Measurements from ENCODE around the gene KRTAP2-4.
"Not testable (repeated sequence)": the region's sequence is repeated elsewhere in the genome, so short reads cannot be mapped to it uniquely, and the experiment has no call there.

Gene KRTAP2-4

GRCh38 chr17:41071606-41072360 lies 6.1 kb upstream of the KRTAP2-4 start:
- DNase-seq = no peak

GRCh38 chr17:41069031-41069430 lies 3.4 kb upstream of the KRTAP2-4 start:
- DNase-seq = no peak

- no peak for DNase-seq
These were observed 1.6 kb upstream of the KRTAP2-4 start for GRCh38 chr17:41067281-41067680.

- not testable (repeated sequence) for DNase-seq
These were observed 526 bp downstream of the KRTAP2-4 start for GRCh38 chr17:41065016-41065689.

GRCh38 chr17:41064301-41064700 lies 1.4 kb downstream of the KRTAP2-4 start:
- DNase-seq = no peak

GRCh38 chr17:41063449-41063848 lies 2.2 kb downstream of the KRTAP2-4 start:
- no peak for DNase-seq

GRCh38 chr17:41061964-41062363 lies 3.7 kb downstream of the KRTAP2-4 start:
- DNase-seq = no peak

GRCh38 chr17:41060052-41060604 lies 5.6 kb downstream of the KRTAP2-4 start, which contains the start of gene KRTAP2-3:
TSS of gene KRTAP2-3 (minus strand) at chr17:41060114. CDS start at chr17:41060050, 64 bp downstream.
- no peak for DNase-seq

GRCh38 chr17:41059276-41060051 lies 6.2 kb downstream of the KRTAP2-4 start:
- not testable (repeated sequence) for DNase-seq

- no peak for DNase-seq
These were observed 6.9 kb downstream of the KRTAP2-4 start for GRCh38 chr17:41058741-41059140.

- DNase-seq = no peak
These were observed 8.1 kb downstream of the KRTAP2-4 start for GRCh38 chr17:41057547-41057946.

- DNase-seq = not testable (repeated sequence)
These were observed 10.5 kb downstream of the KRTAP2-4 start, which contains the start of gene KRTAP2-2 for GRCh38 chr17:41055130-41055529. TSS of gene KRTAP2-2 (minus strand) at chr17:41055230. CDS start at chr17:41055211, 19 bp downstream.

- DNase-seq = not testable (repeated sequence)
These were observed 11.1 kb downstream of the KRTAP2-4 start for GRCh38 chr17:41054556-41054955.

GRCh38 chr17:41054025-41054424 lies 11.7 kb downstream of the KRTAP2-4 start:
- DNase-seq = no peak

GRCh38 chr17:41052566-41052965 lies 13.1 kb downstream of the KRTAP2-4 start:
- no peak for DNase-seq

- no peak for DNase-seq
These were observed 16.6 kb downstream of the KRTAP2-4 start for GRCh38 chr17:41049110-41049509.

- no peak for DNase-seq
These were observed 17.2 kb downstream of the KRTAP2-4 start for GRCh38 chr17:41048441-41048840.

- DNase-seq = not testable (repeated sequence)
These were observed 18.8 kb downstream of the KRTAP2-4 start, which contains the start of gene KRTAP2-1 for GRCh38 chr17:41046735-41047465. TSS of gene KRTAP2-1 (minus strand) at chr17:41047316. CDS start at chr17:41047267, 49 bp downstream.

- no peak for DNase-seq
These were observed 22.7 kb downstream of the KRTAP2-4 start for GRCh38 chr17:41042953-41043352.

- DNase-seq = not testable (repeated sequence)
These were observed 24.7 kb downstream of the KRTAP2-4 start, which contains the start of gene KRTAP1-1 for GRCh38 chr17:41040783-41041571. TSS of gene KRTAP1-1 (minus strand) at chr17:41041450. CDS start at chr17:41041397, 53 bp downstream.

GRCh38 chr17:41037853-41038350 lies 27.8 kb downstream of the KRTAP2-4 start:
- no peak for DNase-seq
